T-helper 2 cell (primary cell): ENCODE data around the gene TBC1D8.
"Not testable (repeated sequence)": the region's sequence is repeated elsewhere in the genome, so short reads cannot be mapped to it uniquely, and the experiment has no call there.

Source experiments
- DNase-seq, 5 experiments: peaks; one replicate each; pipeline versions ENCODE4 v3.0.0 to v3.0.0-alpha.2; 2012 to 2022

The TBC1D8 gene

DNA sequence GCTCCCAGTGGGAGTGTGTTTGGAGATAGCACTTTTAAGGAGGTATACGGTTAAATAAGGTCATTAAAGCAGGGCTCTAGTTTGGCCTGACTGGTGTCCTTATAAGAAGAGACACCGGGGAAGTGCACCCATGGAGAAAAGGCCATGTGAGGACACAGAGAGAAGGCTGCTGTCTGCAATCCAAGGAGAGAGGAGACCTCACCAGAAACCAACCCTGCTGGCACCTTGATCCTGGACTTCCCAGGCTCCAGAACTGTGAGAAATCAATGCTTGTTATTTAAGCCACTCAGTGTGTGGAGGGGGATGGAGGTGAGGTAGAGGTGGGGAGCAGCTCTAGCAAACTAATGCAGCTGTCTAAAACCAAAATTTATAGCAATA is 87.1 kb downstream of the TBC1D8 start:
- no peak for DNase-seq

DNA sequence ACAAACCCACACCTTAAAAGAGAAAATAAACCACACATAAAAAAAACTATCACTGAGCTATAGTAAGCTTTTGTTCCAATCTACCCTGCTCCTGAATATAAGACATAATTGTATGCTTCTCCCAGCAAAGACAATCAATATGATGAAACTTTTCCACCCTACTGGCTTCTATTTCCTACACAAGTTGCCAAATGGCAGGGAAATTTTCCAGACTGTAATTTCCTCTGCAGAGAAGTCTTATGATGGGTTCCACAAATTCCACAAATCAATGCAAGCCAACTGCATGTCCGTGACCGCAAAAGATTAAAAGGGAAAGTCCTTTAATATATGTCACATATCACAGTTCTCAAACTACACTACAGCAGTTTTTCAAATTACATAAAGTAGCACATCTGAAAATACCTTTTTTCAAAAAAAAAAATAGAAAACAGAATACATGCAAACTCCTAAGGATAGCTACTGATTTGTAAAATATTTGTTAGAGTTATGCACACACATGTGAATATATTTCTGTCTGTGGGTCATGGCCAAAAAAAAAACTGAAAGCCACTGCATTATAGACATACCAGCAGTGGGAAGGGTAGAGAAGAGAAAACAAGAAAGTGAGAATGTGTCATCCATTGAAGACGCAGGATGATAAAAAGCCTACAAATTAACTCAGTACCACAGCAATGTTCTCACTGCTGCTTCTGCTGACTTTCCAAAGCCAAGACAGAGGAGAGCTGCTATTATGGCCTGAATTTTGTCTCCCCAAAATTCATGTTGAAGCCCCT is 87.6 kb downstream of the TBC1D8 start:
- DNase-seq = no peak

DNA sequence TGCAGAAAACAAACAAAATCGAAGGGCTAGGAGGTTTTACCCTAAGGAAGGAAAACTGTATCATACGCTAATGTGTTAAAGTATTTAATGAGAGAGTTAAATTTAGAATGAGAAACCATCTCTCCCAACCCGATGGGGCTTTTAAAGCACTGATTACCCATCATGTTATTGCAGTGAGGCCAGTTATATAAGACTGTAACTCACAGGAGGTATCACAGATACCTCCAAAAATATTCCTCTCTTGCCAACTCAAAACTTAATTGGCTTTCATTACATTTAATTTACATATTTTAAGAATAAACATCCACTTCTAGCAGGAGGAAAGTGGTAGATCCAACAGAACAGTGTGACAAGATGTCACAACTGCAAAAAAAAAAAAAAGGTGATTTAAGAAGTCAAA is 92.8 kb downstream of the TBC1D8 start:
- no peak for DNase-seq

DNA sequence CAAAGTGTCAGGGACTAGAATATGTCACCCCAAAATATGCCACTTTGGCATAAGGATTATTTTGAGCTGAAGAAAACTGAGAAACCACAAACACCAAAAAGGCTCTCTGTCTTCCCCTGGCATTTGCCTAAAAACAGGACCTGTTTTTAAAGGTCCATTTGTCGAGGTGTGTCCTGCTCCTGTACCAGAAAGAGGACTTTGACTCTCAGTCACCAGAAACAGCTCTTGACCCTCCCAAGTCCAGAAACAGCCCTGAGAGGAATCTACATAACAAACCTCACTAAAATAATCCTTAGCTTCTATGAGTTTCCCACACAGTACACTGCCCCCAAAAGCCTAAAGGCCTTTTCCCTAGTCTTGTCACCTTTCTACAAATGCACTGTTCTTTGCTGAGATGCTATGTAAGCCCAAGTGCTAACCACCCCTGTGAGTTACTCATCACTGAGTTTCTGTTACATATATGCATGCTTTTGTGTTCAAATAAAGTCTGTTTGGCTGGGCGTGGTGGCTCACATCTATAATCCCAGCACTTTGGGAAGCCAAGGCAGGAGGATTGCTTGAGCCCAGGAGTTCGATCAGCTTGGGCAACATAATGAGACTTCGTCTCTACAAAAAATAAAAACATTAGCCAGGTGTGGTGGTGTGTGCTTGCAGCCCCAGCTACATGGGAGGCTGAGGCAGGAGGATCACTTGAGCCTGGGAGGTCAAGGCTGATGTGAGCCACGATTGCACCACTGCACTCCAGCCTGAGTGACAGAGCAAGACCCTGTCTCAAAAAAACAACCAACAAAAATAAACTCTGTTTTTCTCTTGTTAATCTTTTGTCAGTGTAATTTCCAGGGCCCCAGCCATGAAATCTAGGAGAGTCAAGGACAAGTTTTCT is 93.9 kb downstream of the TBC1D8 start:
- DNase-seq = no peak

DNA sequence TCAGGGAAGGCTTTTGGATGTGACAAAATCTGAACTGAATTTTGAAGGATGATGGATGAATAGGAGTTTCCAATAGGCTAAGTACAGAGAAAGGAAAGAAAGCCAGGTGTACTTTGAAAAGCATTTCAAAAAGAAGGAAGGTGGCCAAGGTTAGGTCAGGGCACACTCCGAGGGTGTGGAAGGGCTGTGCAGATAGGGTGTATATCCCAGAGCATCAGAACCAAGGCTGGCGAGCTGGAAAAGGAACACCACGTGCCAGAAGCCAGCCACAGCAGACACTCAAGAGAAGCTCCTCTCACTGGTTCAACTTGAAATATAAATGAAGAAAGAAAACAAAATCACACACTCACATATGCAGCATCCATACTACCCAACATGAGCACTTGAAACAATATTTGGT is 98.1 kb downstream of the TBC1D8 start:
- DNase-seq = no peak

DNA sequence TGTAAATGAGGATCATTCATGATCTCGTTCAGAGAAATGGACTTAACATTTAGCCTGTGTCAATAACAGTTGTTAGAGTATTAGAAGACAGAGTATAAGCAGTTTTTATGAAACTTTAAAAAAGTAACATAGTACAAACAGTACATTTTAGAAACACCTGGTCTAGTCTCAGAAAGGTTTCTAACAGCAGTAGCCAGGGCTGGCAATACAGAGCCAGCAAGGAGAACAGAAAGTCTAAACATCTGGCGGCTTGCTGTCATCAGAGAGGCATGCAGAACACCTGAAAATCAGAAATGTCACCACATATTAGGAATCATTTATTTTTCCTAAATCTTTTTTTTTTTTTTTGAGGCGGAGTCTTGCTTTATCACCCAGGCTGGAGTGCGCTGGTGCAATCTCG is 99.0 kb downstream of the TBC1D8 start:
- DNase-seq = no peak

DNA sequence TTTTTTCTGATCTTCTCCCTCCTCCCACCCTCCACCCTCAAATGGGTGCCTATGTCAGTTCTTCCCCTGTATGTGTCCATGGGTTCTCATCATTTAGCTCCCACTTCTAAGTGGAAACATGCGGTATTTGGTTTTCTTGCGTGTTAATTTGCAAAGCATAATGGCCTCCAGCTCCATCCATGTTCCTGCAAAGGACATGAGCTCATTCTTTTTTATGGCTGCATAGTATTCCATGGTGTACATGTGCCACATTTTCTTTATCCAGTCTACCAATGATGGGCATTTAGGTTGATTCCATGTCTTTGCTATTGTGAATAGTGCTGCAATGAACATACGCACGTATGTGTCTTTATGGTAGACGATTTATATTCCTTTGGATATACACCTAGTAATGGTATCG is 100.3 kb downstream of the TBC1D8 start:
- DNase-seq = not testable (repeated sequence)

DNA sequence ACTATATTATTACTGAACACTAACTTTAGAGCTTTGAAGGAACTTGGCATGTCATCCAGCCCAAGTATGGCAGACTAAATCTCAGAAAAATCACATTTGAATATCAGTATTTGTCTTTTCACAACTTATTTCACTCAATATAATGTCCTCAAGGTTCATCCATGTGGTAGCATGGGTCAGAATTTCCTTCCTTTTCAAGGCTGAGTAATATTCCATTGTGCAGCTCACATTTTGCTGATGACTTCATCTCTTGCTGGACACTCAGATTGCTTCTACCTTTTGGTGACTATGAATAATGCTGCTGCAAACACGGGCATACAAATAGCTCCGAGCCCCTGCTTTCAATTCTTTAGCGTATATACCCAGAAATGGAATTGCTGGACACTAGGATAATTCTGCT is 102.4 kb downstream of the TBC1D8 start:
- DNase-seq = no peak

DNA sequence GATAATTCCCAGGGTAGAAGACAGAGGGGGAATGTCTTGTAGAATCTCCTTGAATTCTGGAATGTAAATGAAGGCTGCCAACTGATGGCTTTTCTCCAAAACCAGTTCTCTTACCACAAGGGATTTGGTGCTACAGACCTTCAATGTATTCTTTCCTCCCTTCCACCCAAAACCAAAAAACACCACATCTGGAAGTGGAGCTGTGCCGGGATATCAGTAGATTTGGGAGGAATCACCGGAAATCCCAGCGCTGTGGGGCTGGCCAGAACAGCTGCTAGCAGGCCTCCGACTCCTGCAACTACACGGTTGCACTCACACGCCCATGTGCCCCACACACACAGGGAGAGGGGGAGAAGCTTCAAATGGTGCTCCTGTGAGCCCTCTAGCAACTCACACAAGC is 103.4 kb downstream of the TBC1D8 start:
- no peak for DNase-seq

DNA sequence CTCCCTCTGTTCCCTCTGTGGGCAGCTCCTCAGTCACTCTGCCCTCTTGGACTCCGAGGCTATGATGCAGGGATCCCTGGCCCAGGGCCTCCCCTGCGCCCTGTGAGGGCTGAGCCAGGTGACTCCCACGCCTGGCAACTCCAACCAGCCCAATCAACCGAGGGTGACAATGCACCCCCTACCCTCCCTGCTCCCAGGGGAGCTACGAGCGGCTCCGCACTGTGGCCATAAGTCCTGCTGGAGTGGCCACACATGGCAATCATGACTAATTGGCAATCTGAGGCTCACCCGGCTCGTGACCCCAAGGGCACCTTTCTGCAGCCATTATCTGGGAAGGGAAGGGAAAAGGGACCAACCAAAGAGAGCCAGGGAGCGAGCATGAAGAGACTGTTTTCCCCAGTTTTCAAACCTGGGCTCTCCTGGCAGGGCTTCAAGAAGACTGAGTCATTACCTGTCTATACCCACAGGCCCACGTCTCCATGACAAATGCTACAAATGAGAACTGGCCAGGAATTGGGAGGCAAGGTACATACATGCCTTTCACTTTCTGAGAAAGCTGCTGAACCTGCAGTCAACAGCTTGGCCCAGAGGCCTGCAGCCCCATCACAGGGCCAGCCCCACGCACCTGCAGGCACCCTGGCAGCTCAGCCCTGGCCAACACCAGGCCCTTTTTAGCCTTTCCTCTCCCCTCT is 104.0 kb downstream of the TBC1D8 start:
- DNase-seq = no peak

DNA sequence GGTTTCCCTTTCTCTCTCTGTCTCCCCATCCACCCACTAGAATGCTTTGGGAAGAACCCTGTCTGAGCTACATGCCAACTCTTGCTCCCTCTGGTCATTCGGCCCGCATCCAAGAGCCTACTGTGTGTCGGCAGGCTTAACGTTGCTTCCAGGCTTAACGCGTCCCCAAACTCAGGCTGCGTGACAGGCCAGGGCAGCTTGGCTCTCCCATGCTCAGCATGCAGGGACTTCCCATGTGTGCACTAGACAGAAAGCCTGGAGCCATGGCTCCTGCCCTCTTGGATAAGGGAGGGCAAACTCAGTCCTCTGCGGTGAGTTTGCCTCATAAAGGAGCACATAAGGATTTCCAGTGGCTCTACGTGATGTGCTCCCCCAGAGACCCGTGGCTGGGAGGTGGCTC is 105.9 kb downstream of the TBC1D8 start:
- DNase-seq = no peak

DNA sequence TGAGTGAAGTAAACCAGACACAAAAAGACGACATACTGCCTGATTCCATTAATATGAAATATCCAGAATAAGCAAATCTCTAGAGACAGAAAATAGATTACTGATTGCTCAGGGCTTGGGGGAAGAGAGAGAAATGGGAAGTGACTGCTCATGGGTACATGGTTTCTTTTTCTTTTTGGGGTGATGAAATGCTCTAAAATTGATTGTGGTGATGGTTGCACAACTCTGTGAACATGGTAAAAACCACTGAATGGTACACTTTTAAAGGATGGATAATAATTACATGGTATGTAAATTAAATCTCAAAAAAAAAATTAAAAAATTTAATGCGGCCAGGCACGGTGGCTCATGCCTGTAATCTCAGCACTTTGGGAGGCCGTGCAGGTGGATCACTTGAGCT is 109.8 kb downstream of the TBC1D8 start:
- DNase-seq = no peak

DNA sequence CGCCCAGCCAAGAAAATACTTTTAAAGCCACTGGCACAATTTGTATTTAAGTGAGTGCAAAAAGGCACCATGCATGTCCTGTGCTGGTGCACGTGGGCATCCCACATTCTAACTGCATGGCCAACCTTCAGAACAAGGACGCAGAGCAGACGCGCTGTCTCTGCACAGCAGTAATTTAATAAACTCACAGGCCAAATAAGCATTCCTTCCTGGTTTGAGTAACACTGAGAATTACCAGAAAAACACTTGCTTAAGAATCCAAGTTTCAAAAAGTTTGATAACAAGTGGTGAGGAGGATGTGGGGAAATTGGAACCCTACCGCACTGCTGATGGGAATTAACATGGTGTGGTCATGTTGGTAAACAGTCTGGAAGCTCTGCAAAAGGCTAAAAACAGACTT is 110.4 kb downstream of the TBC1D8 start:
- DNase-seq = no peak

DNA sequence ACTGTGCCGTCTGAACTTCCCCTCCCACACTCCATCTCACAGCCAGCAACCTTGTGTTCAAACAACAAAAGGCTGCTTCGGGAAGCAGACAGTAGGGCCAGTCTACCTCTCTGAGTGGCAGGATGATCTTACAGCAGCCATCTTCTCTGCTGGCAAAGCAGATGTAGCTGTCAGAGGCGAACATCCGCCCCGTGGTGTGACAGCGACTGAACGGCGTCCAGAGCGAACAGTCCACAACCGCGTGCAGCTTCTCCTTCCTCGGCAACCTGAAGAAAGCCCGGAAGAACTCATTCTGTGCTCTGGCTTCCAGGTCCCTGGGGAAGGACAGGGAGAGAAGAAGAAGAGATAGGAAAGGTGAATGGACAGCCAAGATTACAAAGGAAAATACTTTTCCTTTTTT is 111.1 kb downstream of the TBC1D8 start:
- DNase-seq = no peak

DNA sequence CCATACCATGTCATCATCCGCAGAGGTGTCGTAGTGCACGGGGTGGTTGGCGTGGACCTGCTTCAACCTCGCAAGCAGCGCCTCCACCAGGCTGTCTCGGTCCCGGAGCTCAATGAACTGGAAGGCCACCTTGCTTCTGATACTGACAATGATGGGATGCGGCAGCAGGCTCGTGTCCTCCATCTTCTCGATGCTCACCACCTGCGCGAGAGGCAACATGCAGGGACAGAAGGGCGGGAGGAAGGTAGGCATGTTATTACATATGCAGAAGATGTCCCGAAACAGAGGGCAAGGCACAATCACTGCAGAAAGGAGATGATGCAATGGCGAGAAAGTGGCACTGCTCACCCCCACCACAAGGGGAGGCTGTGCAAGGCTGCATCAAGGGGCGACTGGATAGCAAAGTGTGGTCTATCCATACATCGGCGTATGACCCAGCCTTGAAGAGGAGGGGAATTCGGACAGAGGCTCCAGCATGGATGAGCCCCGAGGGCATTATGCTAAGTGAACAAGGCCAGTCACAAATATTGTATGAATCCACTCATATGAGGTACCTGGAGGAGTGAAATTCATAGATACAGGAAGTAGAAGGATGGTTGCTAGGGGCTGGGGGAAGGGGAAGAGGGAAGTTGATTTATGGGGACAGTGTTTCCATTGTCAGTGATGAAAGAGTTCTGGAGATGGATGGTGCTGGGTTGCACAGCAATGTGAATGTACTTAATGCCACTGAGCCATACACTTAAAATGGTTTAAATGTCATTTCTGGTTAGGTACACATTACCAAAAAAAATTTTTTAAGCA is 112.5 kb downstream of the TBC1D8 start:
- DNase-seq = peak in 1 of 5 experiments; percentile 10

DNA sequence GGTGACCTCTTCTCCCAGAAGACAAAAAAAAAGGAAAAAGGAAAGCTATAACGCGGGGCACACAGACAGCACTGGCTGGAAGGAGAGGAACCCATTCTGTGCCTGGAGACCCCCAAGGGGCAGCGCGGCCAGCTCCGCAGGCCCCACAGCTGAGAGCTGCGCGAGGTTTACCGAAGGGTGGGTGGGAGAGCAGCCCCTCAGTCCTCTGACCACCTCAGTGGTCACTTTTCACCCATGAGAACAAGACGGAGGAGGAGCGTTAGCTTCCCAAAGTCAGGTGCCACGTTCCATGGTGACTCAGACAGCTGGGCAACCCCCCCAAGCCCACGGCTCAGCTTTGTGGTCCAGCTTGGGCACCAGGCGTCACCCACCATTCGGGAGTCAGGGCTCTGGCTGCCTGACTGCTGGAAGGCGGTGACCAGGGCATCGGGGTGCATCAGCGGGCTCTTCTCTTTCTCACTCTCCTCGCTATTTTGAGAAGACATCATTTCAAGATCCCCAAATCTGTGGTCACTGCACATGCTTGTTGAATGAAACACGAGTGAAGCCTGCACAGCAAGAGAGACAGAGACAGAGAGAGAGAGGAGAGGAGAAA is 113.9 kb downstream of the TBC1D8 start:
- DNase-seq = no peak

DNA sequence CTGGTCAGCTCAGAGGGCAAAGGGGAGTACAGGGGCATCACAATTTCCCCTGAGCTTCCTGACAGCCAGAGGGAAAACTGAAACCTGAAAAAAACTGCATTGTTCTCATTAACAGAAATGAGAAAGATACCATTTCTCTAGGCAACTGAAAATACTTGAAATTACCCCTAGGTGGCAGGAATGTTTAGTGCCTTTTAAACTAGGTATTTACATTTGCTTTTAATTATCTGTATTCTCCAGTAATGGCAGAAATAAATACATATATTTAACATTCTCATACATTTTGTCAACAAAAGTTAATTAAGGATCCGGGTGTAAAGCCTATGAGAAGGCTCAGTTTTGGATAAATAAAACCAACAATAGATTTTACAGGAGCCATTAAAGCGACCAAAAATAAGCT is 114.6 kb downstream of the TBC1D8 start:
- DNase-seq = peak in 1 of 5 experiments; percentile 12

DNA sequence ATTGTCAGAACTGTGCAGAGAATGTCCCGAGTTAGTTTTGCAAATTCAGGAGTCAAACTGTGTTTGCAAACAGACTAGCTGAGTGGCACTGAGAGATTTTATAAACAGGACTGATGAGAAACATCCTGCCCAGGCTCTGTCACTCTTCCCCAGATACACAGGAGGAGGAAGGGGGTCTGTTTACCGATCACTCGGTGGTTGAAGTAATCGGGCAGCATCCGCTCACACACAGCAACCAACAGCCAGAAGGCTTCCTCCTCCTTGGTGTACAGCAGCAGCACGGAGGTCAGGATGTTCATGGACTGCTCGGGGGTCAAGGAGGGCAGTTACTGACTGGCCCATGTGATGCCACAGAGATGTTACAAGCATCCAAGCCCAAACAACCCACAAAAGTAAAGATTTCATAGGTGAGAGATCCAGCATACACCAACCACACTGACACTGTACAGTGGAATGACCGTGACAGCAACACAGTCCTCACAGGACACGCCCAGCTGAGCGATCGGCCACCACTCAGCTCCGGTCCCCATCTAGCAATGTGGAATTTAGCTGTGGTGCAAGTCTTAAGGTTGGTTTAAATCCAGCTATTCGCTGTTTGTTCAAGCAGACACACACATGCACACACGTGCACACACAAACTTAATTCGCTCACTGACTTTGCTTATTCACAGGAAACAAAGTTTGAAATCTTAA is 119.0 kb downstream of the TBC1D8 start:
- no peak for DNase-seq

DNA sequence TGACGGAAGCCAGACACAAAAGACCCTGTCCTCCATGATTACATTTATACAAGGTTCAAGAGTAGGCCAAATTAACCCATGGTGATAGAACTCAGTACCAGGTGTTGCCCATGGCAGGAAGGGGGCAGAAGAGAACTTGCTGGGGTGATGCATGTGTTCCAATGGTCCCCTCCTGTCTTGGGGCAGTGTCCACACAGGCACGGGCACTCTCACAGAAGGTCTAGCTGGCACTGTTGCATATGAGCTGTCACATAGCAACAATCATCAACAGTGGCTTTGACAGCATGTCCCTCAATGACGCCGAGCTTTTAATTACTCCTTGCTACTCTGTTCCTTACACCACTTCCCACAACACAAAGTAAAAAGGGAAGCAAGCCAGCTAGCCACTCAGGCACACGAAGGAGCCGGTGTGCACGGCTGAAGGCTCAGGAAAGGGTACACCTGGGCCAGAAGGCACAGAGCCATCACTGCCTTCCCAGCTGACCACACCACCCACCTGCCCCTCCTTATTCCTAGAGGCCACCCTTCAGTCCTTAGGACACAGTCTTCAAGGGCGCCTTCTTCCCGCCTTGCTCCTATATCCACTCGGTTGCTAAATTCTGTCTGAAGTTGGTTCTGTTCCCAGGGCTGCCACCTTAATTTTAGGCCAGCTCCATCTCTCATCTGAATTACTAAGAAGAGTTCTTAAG is 120.2 kb downstream of the TBC1D8 start:
- DNase-seq = no peak

DNA sequence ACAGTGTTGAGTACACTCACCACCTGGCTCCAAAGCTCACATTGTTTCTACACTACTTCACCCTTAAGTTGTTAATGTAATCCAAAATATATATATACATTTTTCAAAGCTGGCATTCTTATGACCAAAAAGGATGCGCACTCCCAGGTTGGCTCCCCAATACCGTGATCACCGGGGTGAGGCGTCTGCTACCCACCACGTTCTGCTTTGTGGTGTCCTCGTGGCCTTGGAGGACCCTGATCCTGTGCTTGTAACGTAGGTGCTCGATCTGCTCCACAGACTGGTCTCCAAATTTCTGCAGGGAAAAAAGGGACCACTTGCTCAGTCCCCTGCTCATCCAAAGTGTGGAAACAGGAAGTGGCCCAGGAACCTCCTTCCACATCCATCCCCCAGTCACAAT is 123.3 kb downstream of the TBC1D8 start:
- DNase-seq = no peak

DNA sequence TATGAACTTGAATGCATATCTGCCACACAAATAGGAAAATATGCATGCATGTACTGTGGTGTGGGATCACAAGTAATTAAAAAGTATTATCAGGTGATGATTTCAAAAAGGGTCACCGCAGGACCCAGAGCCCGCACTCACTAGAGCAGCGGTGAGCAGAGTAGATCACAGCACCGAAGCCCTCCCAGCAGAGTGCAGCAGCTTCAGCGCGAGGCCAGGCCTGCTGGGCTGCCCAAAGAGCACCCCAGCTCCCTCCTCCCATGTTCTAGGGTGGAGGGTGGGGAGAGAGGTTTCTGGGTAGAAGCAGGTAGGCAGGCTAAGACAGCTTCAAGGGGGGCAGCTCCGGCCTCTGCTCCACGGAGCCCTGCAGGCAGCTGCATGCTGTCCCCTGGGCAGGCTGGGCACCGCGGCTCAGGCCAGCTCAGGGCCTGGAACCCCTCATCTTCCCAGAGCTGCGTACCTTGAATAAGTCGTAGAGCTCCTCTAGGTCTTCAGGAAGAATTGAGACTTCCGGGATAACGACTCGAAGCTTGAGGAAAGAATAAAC is 124.2 kb downstream of the TBC1D8 start:
- no peak for DNase-seq
